ENCODE data around the gene FAR2.

FAR2 gene

GRCh38 chr12:29167445-29167844, 18.4 kb downstream of the FAR2 start:
- no peak for TF ChIP-seq GATA3 (IDR thresholded peaks at IDR 0.05; ENCODE audit: low read depth, low read length)
- TF ChIP-seq GATA2 (IDR thresholded peaks at IDR 0.05; ENCODE audit: low read depth, low read length), result no peak

GRCh38 chr12:29167988-29168387, 18.9 kb downstream of the FAR2 start:
- no peak for TF ChIP-seq GATA2 (IDR thresholded peaks at IDR 0.05; ENCODE audit: low read depth, low read length)
- no peak for TF ChIP-seq GATA3 (IDR thresholded peaks at IDR 0.05; ENCODE audit: low read depth, low read length)

GRCh38 chr12:29171421-29172258, 22.6 kb downstream of the FAR2 start:
- TF ChIP-seq GATA3 (IDR thresholded peaks at IDR 0.05; ENCODE audit: low read depth, low read length), result no peak

GRCh38 chr12:29176941-29177340, 27.9 kb downstream of the FAR2 start:
- TF ChIP-seq GATA3 (IDR thresholded peaks at IDR 0.05; ENCODE audit: low read depth, low read length) (no peak), GATA2 (IDR thresholded peaks at IDR 0.05; ENCODE audit: low read depth, low read length) (no peak)

GRCh38 chr12:29187756-29188155, 38.7 kb downstream of the FAR2 start:
- TF ChIP-seq GATA2 (IDR thresholded peaks at IDR 0.05; ENCODE audit: low read depth, low read length) (no peak), GATA3 (IDR thresholded peaks at IDR 0.05; ENCODE audit: low read depth, low read length) (no peak)

GRCh38 chr12:29191267-29191850, 42.3 kb downstream of the FAR2 start:
- TF ChIP-seq GATA2 (IDR thresholded peaks at IDR 0.05; ENCODE audit: low read depth, low read length) (no peak), GATA3 (IDR thresholded peaks at IDR 0.05; ENCODE audit: low read depth, low read length) (no peak)

- TF ChIP-seq GATA2 (IDR thresholded peaks at IDR 0.05; ENCODE audit: low read depth, low read length) (no peak), GATA3 (IDR thresholded peaks at IDR 0.05; ENCODE audit: low read depth, low read length) (no peak)
Observed at GRCh38 chr12:29198901-29199300, 49.8 kb downstream of the FAR2 start.

GRCh38 chr12:29200586-29200985, 51.5 kb downstream of the FAR2 start:
- TF ChIP-seq GATA2 (IDR thresholded peaks at IDR 0.05; ENCODE audit: low read depth, low read length), result no peak
- TF ChIP-seq GATA3 (IDR thresholded peaks at IDR 0.05; ENCODE audit: low read depth, low read length), result no peak

- TF ChIP-seq GATA3 (IDR thresholded peaks at IDR 0.05; ENCODE audit: low read depth, low read length), result no peak
- no peak for TF ChIP-seq GATA2 (IDR thresholded peaks at IDR 0.05; ENCODE audit: low read depth, low read length)
Observed at GRCh38 chr12:29201296-29201695, 52.2 kb downstream of the FAR2 start.

GRCh38 chr12:29201746-29202145, 52.7 kb downstream of the FAR2 start:
- TF ChIP-seq GATA2 (IDR thresholded peaks at IDR 0.05; ENCODE audit: low read depth, low read length), result no peak
- TF ChIP-seq GATA3 (IDR thresholded peaks at IDR 0.05; ENCODE audit: low read depth, low read length), result no peak

- no peak for TF ChIP-seq GATA2 (IDR thresholded peaks at IDR 0.05; ENCODE audit: low read depth, low read length)
- TF ChIP-seq GATA3 (IDR thresholded peaks at IDR 0.05; ENCODE audit: low read depth, low read length), result no peak
Observed at GRCh38 chr12:29204521-29204920, 55.4 kb downstream of the FAR2 start.

- no peak for TF ChIP-seq GATA3 (IDR thresholded peaks at IDR 0.05; ENCODE audit: low read depth, low read length)
- TF ChIP-seq GATA2 (IDR thresholded peaks at IDR 0.05; ENCODE audit: low read depth, low read length), result no peak
Observed at GRCh38 chr12:29207120-29207519, 58.0 kb downstream of the FAR2 start.

- TF ChIP-seq GATA3 (IDR thresholded peaks at IDR 0.05; ENCODE audit: low read depth, low read length), result no peak
- no peak for TF ChIP-seq GATA2 (IDR thresholded peaks at IDR 0.05; ENCODE audit: low read depth, low read length)
Observed at GRCh38 chr12:29208060-29208459, 59.0 kb downstream of the FAR2 start.

GRCh38 chr12:29208936-29209701, 60.0 kb downstream of the FAR2 start:
- TF ChIP-seq GATA3 (IDR thresholded peaks at IDR 0.05; ENCODE audit: low read depth, low read length) (no peak), GATA2 (IDR thresholded peaks at IDR 0.05; ENCODE audit: low read depth, low read length) (no peak)
